DOHH2 (cell line): ENCODE data around the gene ERVK3-1.
"Not testable (repeated sequence)": the region's sequence is repeated elsewhere in the genome, so short reads cannot be mapped to it uniquely, and the experiment has no call there.

Source experiments
- CTCF ChIP-seq: fragments of 200-600 bp; sonication (generic); IDR thresholded peaks from one replicate; pipeline ENCODE4 v1.5.1; 2014; ENCODE audit warnings: antibody characterized with exemption, mild to moderate bottlenecking, low read depth, low read length; ENCODE audit not compliant: poor library complexity, severe bottlenecking
- EZH2phosphoT487 ChIP-seq: fragments of 200-600 bp; sonication (generic); IDR thresholded peaks from 2 replicates; pipeline ENCODE4 v1.6.1; 2017; ENCODE audit warnings: borderline replicate concordance, mild to moderate bottlenecking, antibody characterized with exemption, low read length, moderate library complexity, mixed read lengths

GRCh38 chr19:58348080-58348479, 42.9 kb downstream of the ERVK3-1 start:
- TF ChIP-seq CTCF, EZH2phosphoT487: not testable (repeated sequence)
